ENCODE data around the gene EDARADD.
"Not testable (repeated sequence)": the region's sequence is repeated elsewhere in the genome, so short reads cannot be mapped to it uniquely, and the experiment has no call there.

EDARADD gene

GRCh38 chr1:236484310-236484971, 90.4 kb downstream of the EDARADD start:
- in situ Hi-C loops (cut with MboI; ENCODE audit: low sequenced_read_pairs), result no loop called here

GRCh38 chr1:236486356-236487002, 92.4 kb downstream of the EDARADD start:
- in situ Hi-C loops (cut with MboI; ENCODE audit: low sequenced_read_pairs), result no loop called here

- in situ Hi-C loops (cut with MboI; ENCODE audit: low sequenced_read_pairs), result not testable (repeated sequence)
Observed at GRCh38 chr1:236489161-236489560, 95.1 kb downstream of the EDARADD start.

GRCh38 chr1:236489710-236490377, 95.8 kb downstream of the EDARADD start:
- in situ Hi-C loops (cut with MboI; ENCODE audit: low sequenced_read_pairs), result loop anchor here (10.0 kb wide), 1 partner anchor 375 kb away; no protein-coding TSS in a partner anchor

- in situ Hi-C loops (cut with MboI; ENCODE audit: low sequenced_read_pairs), result loop anchor here (10.0 kb wide), 1 partner anchor 377 kb away; no protein-coding TSS in a partner anchor
Observed at GRCh38 chr1:236491469-236492136, 97.5 kb downstream of the EDARADD start.

GRCh38 chr1:236492378-236492777, 98.3 kb downstream of the EDARADD start:
- in situ Hi-C loops (cut with MboI; ENCODE audit: low sequenced_read_pairs), result loop anchor here (10.0 kb wide), 1 partner anchor 378 kb away; no protein-coding TSS in a partner anchor

GRCh38 chr1:236494082-236494481, 100.0 kb downstream of the EDARADD start:
- in situ Hi-C loops (cut with MboI; ENCODE audit: low sequenced_read_pairs), result loop anchor here (10.0 kb wide), 1 partner anchor 379 kb away; no protein-coding TSS in a partner anchor

- in situ Hi-C loops (cut with MboI; ENCODE audit: low sequenced_read_pairs), result loop anchor here (10.0 kb wide), 1 partner anchor 380 kb away; no protein-coding TSS in a partner anchor
Observed at GRCh38 chr1:236494586-236495466, 100.7 kb downstream of the EDARADD start.

GRCh38 chr1:236495467-236496112, 101.5 kb downstream of the EDARADD start:
- in situ Hi-C loops (cut with MboI; ENCODE audit: low sequenced_read_pairs), result loop anchor here (10.0 kb wide), 1 partner anchor 381 kb away; no protein-coding TSS in a partner anchor

GRCh38 chr1:236497908-236498307, 103.8 kb downstream of the EDARADD start:
- in situ Hi-C loops (cut with MboI; ENCODE audit: low sequenced_read_pairs), result loop anchor here (10.0 kb wide), 1 partner anchor 383 kb away; no protein-coding TSS in a partner anchor

GRCh38 chr1:236501093-236501492, 107.0 kb downstream of the EDARADD start:
- in situ Hi-C loops (cut with MboI; ENCODE audit: low sequenced_read_pairs), result no loop called here

GRCh38 chr1:236502579-236502971, 108.5 kb downstream of the EDARADD start:
- in situ Hi-C loops (cut with MboI; ENCODE audit: low sequenced_read_pairs), result no loop called here

- in situ Hi-C loops (cut with MboI; ENCODE audit: low sequenced_read_pairs), result no loop called here
Observed at GRCh38 chr1:236502972-236503639, 109.0 kb downstream of the EDARADD start.

GRCh38 chr1:236504338-236504737, 110.3 kb downstream of the EDARADD start:
- in situ Hi-C loops (cut with MboI; ENCODE audit: low sequenced_read_pairs), result not testable (repeated sequence)

GRCh38 chr1:236507022-236507700, 113.1 kb downstream of the EDARADD start:
- in situ Hi-C loops (cut with MboI; ENCODE audit: low sequenced_read_pairs), result no loop called here

GRCh38 chr1:236508593-236509027, 114.5 kb downstream of the EDARADD start:
- in situ Hi-C loops (cut with MboI; ENCODE audit: low sequenced_read_pairs), result no loop called here

GRCh38 chr1:236509203-236509602, 115.1 kb downstream of the EDARADD start:
- in situ Hi-C loops (cut with MboI; ENCODE audit: low sequenced_read_pairs), result no loop called here

GRCh38 chr1:236509647-236510401, 115.7 kb downstream of the EDARADD start:
- in situ Hi-C loops (cut with MboI; ENCODE audit: low sequenced_read_pairs), result no loop called here
